ENCODE results near the gene CAVIN2. TPM values are rescaled to one million over a fixed set of nuclear protein-coding genes. Genes with fewer than 3 reads are reported as not detected.

The CAVIN2 gene
- total RNA-seq, 1 donor from 2014 or later = 145 TPM

Other genes with a start within 250 kb of the CAVIN2 start
- 6.6 TPM for gene NABP1, start 169.0 kb downstream of the CAVIN2 start, total RNA-seq